HG03558 (cell line): ENCODE measurements around the gene FRAT1.

Experiments used
- ATAC-seq: cut with Tn5 transposase; IDR thresholded peaks from one replicate; pipeline ENCODE4 v1.9.1; 2021; ENCODE audit warnings: moderate number of reproducible peaks; ENCODE audit not compliant: unreplicated experiment; ENCODE audit errors: extremely low read depth

FRAT1 gene

GRCh38 chr10:97307866-97308780 is 10.9 kb upstream of the FRAT1 start:
- no peak for ATAC-seq

- ATAC-seq, result no peak
These were observed 7.9 kb upstream of the FRAT1 start for GRCh38 chr10:97311111-97311626.

GRCh38 chr10:97312897-97313296 is 6.2 kb upstream of the FRAT1 start:
- ATAC-seq, result no peak

GRCh38 chr10:97314671-97315070 is 4.4 kb upstream of the FRAT1 start:
- no peak for ATAC-seq

GRCh38 chr10:97319671-97320479 is 804 bp downstream of the FRAT1 start:
- ATAC-seq, result no peak

GRCh38 chr10:97320480-97321031 is 1.5 kb downstream of the FRAT1 start:
- no peak for ATAC-seq

- no peak for ATAC-seq
These were observed 2.1 kb downstream of the FRAT1 start for GRCh38 chr10:97321032-97321803.

- ATAC-seq, result no peak
These were observed 2.7 kb downstream of the FRAT1 start for GRCh38 chr10:97321804-97322190.

GRCh38 chr10:97323501-97323900 is 4.4 kb downstream of the FRAT1 start:
- ATAC-seq, result no peak

- no peak for ATAC-seq
These were observed 6.7 kb downstream of the FRAT1 start for GRCh38 chr10:97325754-97326153.

GRCh38 chr10:97327348-97328294 is 8.6 kb downstream of the FRAT1 start:
- no peak for ATAC-seq

GRCh38 chr10:97328646-97329453 is 9.8 kb downstream of the FRAT1 start:
- no peak for ATAC-seq

GRCh38 chr10:97329766-97330165 is 10.7 kb downstream of the FRAT1 start:
- ATAC-seq, result no peak

- ATAC-seq, result no peak
These were observed 12.2 kb downstream of the FRAT1 start for GRCh38 chr10:97331153-97331703.

- ATAC-seq, result no peak
These were observed 13.7 kb downstream of the FRAT1 start for GRCh38 chr10:97332591-97333350.

- ATAC-seq, result no peak
These were observed 14.2 kb downstream of the FRAT1 start for GRCh38 chr10:97333351-97333600.

GRCh38 chr10:97333601-97334369 is 14.7 kb downstream of the FRAT1 start:
- ATAC-seq, result no peak
